Stromal cell of bone marrow (primary cell): ENCODE data around the gene LRMDA.

Source experiments
- DNase-seq: peaks from one replicate; pipeline ENCODE4 v3.0.0-alpha.2; 2012; ENCODE audit warnings: low read depth

Gene LRMDA

DNA sequence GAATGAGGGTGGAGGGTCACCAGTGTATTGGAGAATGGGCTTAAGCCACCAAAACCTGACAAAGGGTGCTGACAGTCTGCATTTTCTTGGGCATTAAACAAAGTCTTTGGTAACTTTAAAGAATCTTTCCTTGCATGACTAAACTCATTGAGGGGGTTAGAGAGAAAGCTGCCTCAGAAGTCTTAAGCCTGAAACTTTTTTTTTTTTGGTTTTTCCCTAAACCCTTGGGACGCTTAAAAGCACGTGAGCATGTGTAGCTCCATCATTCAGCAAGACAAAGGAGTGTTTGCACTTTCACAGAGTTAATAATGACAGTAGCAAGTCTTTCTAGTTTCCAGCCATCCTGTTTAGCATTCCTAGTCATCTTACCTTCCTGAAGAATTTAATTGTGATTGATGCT, 110.7 kb downstream of the LRMDA start:
- DNase-seq = peak; percentile 76

DNA sequence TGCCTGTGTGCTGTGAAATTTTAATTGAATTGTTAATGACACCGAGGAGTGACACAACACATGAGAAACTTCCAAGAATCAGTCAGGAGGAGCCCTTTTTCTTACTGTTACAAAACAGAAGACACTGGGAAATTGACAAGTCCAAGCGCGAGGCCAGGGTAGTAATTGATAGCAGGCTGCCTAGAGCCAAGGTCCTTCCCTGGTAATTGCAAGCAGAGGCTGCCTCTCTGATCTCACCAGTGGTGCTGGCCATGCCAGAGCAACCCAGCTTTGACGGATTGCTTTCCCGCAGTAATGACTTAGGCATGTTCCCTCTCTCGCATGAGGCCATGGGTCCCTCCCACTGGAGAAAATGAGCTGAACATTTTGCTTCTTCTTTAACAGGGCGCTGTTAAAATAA, 111.5 kb downstream of the LRMDA start:
- DNase-seq = peak; percentile 93

DNA sequence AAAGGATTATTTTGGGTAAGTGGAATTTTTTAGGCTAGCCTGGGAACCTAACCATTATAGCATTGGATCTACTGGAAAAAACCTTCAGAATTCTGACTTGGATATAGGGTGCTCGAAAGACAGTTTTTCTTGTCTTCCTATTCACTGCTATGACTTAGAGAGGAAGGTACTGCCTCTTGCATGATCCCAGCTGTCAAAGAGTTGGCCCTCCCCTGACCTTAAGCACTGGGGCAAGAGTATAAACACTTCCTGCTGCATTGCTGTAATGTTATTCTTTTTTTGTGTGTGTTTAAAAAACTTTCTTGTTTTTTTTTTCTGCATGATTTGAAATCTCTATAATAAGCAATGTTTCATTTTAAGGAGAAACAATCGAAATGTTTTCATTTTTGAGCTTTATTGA, 113.0 kb downstream of the LRMDA start:
- no peak for DNase-seq

DNA sequence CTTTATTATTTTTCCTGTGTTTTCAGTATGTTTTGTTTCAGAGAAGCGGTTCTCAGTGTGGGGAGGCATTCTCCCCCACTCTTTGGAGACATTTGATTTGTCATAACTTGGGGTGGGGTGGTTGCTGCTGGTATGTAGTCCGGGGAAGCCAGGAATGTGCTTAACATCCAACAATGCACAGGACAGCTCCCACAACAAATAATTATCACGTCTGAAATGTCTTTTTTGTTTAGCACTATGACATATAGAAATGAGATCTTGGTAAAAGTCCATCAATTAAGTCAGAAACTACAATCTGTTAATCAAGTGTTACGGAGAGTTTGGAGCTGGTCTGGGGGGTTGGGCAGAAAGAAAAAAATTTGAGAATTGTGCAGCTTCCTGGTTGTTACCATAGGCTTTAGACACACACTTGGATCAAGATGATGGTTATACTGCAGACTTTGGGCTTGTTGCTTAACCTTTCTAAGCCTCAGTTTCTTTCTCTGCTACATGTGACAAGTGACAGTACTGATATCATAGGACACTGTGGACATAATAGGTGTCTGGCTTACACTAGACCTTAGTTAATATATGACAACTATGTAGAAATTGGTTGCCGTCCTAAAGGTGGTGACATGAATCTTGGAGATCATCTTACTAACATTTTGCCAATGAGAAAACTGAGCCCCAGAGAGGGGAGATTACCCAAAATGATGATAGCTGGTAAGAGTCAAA, 113.7 kb downstream of the LRMDA start:
- DNase-seq = no peak

DNA sequence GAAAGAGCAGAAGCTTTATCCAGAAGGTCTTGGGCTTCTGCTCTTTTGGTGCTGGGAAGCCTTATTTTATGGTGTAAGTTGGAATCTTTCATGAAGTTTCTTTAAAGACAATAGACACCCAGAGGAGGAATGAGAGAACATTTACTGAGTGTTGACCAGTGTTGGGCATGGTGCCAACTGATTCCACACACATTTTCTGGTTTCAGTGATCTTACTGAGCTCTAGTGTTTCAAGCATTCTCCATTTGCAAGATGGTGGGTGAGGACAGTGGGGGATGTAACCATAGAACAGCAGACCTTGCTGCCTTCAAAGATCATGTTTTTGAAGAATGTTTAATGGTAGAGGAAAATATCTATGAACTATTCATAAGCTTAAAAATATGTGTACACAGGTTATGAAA, 114.6 kb downstream of the LRMDA start:
- no peak for DNase-seq

DNA sequence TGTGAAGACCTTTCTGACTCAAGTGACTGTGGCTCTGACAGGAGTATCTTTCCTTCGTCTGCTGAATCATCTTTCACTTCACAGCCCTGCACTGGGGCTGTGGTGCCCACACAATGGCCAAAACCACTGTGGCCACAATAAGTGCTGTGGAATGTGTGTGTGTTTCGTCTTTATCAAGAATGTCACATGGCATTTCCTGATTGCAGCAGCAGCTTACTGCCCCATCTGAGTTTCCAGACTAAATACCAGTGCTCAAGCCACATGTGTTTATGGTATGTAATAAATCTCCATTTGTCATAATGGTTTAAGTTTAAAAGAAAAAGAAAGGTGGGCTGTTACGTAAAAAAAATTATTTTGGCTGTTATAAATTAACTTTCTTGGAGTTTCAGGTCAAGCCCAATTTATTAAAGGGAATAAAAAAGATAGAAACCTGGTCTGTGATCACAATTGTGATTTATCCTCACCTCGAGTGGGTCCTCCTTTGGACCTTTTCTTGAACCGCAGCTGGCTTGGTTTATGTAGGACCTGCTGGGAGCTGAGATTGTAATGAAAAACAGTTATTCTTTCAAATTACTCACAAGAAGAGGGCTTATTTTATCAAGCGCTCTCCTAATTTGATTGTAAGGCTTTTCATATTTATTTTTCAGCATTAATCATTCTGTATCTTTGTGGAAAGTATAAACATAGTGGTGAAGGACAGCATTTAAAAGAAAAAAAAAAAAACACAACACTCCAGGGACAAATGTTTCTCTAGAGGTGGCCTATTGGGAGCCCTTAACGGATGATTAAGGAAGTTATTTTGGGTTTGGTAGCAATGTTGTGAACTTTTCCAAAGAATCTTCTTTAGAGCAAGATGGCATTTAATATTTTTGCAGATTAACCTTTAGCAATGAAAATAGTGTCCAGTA, 116.2 kb downstream of the LRMDA start:
- DNase-seq = peak; percentile 61

DNA sequence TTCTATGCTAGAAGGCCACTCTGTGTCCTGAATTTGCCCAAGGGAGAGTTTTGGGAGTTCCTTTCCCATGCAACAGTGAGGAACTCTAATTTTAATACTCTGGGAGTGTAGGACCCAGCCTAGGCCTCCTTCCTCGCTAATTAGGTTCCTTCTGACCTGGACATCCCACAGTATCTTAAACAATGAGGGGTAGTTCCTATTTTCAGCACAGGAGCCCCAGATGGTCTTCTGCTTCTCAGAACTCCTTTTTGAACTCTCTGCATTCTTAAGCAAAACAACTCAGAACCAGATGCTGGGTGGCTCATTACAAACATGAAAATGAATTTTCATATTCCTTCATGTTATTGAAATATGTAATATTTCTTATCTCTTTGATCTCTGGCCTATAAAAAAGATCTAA, 116.9 kb downstream of the LRMDA start:
- DNase-seq = no peak

DNA sequence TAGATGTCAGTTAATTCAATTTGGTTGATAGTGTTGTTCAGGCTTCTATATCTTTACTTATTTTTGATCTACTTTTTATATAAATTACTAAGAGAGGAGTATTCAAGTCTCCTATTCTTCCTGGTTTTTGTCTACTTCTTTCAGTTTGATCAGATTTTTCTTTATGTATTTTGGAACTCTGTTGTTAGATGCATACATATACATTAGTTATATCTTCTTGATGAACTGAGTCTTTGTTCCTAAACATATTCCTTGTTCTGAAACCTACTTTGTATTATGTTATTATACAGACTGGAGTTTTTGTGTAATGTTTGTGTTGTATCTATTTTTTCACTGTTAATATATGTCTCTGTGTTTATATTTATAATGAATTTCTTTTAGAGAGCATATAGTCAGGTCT, 118.8 kb downstream of the LRMDA start:
- no peak for DNase-seq

DNA sequence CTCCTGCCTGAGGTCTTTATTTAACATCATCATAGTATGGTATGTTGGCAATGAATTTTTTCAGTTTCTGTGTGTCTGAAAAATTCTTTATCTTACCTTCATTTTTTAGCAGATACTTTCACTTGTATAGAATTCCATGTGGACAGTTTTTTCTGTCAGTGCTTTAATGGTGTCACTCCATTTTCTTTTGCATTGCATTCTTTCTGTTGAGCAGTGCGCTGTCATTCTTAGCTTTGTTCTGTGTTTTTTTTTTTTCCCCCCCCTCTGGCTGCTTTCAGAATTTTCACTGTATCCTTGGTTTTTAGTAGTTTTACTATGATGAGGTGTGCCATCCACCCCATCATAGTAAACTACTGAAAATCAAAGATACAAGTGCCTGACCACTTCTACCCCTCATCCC, 120.7 kb downstream of the LRMDA start:
- no peak for DNase-seq

DNA sequence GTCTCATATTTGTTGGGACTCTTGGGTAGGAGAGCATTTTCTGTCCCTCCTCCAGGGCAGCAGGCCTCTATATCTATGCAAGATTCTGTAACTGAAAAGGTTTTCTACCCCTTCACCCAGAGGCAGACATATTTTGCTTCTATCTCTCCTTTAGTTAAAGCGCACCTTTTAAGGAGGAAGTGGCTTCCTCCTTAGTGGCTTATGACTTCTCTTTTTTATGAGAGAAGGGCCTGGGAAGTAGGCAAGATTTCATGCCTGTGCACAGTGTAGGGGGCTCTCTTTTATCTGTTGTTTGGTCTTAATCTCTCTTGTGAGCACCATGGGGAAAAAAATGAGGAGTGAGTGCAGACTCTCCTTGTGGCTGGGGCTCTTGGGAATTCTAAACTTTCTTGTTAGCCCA, 122.1 kb downstream of the LRMDA start:
- DNase-seq = no peak

DNA sequence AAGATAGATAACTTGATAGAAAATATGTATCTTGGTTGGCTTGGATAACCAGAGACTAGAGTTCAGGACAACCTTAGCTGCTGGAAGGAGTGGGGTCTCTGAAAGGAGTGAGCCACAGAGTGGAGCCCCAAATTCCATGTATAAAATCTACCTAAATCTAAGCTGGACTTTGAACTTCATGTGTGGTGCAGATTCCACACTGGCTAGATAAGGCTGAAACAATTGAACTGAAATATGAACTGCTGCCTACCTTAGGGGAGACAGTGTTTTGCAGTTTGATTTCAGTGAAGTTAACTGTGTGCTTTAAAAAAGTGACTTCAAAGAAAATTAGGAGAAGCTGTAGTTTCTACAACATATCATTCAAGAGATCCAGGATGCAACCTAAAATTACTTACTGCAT, 123.9 kb downstream of the LRMDA start:
- DNase-seq = no peak

DNA sequence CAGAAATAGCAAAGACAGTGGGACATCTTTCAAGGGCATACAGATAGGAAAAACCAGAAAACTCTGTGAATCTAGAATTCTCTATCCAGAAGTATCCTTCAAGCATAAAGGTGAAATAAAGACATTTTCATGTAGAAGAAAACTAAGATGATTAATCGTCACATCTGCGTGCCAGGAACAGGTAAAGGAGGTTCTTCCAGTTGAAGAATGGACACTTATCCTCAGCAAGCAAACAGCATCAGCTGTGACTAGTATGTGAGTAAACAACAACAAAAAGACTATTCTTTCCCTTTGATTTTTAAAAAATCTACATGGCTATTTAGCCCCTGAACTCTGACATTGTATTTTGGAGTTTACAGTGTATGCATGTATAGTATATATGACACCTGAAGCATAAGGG, 124.9 kb downstream of the LRMDA start:
- no peak for DNase-seq

DNA sequence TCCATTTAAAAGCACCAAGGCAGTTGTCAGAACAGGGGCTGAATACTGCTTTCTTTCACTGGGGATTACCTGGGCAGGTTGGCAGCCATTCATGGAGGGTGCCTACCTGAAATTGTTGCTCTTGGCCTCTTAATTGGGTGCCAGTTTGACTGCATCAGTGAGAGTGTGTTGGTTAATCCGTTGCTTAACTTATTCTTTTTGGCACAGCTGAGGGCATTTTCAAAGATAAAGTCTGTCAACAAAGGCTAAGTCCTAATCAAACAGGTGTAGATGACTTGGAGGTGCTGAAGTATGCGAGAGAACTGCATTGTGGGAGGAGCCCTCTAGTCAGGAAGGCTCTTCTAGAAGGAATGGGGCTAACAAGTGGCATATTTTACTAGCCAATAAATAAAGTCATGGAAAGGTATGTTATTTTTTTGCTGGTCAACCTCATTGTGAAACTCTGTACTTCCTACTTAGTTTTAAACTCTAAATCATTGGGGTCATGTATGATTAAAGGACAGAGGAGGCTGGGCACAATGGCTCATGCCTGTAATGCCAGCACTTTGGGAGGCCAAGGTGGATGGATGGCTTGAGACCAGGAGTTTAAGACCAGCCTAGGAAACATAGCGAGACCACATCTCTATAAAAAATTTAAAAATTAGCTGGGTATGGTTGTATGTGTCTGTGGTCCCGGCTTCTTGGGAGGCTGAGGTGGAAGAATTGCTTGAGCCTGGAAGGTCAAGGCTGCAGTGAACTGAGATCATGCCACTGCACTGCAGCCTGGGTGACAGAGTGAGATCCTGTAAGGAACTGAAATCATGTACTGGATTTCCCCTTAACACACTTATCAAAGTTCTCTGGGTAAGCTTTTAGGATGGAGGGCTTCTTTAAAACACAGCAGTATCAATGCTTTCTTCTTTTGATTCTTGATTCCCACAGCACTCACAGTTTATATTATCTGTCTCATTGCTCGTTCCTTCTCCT, 134.1 kb downstream of the LRMDA start:
- no peak for DNase-seq

DNA sequence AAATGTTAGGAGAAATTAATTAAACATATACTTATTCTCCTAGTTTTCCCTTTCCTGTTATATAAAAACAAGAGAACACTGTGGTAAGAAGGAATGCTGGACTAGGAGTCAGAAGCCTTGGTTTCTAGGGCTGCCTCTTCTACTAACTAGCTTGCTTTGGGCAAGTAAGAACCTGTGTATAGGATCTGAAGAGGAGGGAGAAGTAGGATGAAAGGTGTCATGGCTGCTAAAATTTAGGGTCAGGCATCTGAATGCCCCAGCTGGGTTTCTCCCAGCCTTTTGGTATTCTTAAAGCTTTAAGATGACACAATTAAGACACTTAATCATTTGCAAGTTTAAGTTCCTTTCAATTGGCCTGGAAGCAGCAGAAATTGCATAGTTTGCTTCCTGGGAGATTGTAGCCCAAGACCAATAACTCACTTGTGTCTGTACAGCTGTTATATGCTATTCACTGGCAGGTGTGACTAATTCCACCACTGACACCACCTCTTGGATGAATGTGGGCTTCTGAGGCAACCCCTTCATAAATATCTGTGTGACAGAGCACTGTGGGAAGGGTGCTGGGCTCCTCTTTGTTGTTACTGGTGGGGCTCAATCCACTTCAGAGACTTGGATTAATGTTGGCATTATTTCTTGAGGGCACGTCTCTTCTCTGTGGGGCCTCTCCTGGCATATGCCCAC, 137.2 kb downstream of the LRMDA start:
- no peak for DNase-seq

DNA sequence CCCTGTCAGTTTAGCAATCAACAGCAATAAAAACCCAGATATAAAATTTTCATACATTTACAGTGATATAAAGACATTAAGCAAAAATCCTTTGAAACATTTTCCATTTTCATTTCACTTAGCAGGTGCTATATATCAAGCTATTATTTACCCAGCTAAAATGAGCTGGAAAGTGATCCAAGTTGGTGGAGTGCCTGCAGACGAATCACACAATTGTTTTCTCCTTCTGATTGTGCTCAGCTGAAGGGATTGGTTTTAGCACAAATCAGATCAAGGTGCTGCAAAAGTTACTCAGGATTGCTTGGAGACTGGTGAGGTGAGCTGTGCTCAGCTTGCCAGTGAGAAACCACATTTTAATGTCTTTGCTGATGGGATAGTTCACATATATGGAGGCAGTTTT, 138.1 kb downstream of the LRMDA start:
- no peak for DNase-seq

DNA sequence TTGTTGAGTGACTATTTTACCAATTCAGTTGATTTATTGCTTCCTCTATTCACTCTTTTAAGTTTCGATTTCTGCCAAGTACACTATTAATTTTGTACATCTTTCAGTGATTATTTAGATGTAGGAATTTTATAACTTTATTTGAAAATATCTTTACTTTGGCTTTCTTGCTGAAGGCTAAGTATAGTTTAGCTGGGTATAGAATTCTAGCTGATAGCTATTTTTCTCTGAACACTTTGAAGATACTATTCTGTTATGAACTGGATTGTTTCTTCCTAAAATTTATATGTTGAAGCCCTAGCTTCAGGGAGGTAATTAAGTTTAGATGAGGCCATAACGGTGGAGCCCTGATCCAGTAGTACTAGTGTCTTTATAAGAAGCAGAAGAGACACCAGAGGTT, 141.1 kb downstream of the LRMDA start:
- no peak for DNase-seq

DNA sequence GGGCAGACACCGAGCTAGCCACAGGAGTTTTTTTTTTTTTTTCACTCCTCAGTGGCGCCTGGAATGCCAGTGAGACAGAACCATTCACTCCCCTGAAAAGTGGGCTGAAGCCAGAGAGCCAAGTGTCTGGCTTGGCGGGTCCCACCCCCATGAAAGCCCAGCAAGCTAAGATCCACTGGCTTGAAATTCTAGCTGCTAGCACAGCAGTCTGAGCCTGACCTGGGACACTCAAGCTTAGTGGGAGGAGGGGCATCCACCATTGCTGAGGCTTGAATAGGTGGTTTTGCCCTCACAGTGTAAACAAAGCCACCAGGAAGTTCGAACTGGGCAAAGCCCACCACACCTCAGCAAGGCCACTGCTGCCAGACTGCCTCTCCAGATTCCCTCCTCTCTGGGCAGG, 144.5 kb downstream of the LRMDA start:
- DNase-seq = no peak

DNA sequence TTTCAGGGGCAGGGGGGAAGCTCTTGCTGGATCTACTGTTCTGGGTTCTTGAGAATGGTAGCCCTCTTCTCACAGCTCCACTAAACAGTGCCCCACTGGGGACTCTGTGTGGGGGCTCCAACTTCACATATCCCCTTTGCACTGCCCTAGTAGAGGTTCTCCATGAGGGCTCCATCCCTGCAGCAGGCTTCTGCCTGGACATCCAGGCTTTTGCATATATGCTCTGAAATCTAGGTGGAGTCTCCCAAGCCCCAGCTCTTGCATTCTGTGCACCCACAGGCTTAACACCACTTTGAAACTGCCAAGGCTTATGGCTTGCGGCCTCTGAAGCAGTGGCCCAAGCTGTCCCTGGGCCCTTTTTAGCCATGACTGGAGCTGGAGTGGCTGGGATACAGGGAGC, 150.7 kb downstream of the LRMDA start:
- DNase-seq = no peak

DNA sequence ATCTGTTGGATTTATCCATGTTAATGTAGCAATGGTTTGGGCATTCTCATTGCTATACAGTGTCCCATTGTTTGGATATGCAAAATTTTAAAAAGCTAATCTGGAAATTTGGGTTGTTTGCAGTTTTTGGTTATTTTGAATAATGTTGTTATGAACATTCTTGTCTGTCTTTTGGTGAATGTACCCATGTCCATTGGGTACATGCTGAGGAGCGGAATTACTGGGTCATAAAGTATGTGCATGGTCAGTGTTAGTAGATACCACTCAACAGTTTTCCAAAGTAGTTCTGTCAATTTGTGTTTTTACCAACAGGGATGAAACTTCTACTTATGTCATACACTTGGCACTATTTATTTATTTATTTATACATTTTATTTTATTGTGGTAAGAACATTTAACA, 153.9 kb downstream of the LRMDA start:
- no peak for DNase-seq

DNA sequence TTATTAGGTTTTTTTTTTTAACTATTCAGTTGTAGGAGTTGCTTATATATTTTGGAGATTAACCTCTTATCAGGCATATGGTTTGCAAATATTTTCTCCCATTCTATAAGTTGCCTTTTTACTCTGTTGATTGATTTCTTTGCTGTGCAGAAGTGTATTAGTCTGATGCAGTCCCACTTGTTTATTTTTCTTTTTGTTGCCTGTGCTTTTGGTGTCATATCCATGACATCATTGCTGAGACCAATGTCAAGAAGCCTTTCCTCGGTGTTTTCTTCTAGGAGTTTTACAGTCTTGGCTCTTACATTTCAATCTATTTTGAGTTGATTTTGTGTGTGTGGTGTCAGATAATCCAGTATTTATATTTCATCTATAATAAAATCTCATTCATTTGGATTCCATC, 155.4 kb downstream of the LRMDA start:
- no peak for DNase-seq

DNA sequence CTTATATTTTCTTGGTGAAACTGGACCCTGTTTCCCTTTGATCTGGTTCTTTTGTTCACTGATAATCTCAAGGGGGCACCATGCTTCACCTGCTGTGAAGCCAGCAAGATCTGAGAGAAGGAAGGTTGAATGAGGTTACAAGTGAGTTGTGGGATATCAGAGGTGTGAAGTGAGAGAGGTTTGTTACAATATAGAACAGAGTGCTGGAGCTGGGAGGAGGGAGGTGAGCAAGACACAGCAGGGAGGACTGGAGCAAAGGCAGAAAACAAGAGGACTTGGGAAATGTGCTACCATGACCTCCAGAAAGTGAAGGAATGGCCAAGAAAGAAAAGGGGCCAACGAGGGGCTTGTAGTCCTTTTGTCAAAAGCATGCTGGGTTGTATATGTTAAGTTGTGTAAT, 156.6 kb downstream of the LRMDA start:
- DNase-seq = no peak
